HepG2 (cell line): Measurements from ENCODE around the gene IKBKE. TPM values are rescaled to one million over a fixed set of nuclear protein-coding genes. Genes with fewer than 3 reads are reported as not detected.
A peak's percentile ranks its signal among the peaks of the same experiment; 100 is the strongest.

ENCODE experiments used
- CEBPG ChIP-seq: IDR thresholded peaks from 2 replicates; pipeline ENCODE4 v1.6.1; 2016
- E2F2 ChIP-seq: sonication (generic); formaldehyde crosslinking; IDR thresholded peaks from 2 replicates; pipeline ENCODE4 v1.4.0; 2020; ENCODE audit warnings: missing genetic modification reagents, borderline replicate concordance
- ELF1 ChIP-seq: sonication (generic); formaldehyde crosslinking; IDR thresholded peaks from 2 replicates; pipeline ENCODE4 v1.4.0; 2020; ENCODE audit warnings: missing genetic modification reagents
- FOXO1 ChIP-seq: sonication (generic); formaldehyde crosslinking; IDR thresholded peaks from 2 replicates; pipeline ENCODE4 v1.4.0; 2020; ENCODE audit warnings: missing genetic modification reagents
- GMEB1 ChIP-seq: sonication (generic); formaldehyde crosslinking; IDR thresholded peaks from 2 replicates; pipeline ENCODE4 v1.5.1; 2020; ENCODE audit warnings: missing genetic modification reagents, mild to moderate bottlenecking, borderline replicate concordance
- HMG20B ChIP-seq: conservative IDR thresholded peaks from 2 replicates; pipeline ENCODE4 v1.6.1; 2016; ENCODE audit warnings: missing genetic modification reagents, missing compliant biosample characterization
- HMGA1 ChIP-seq: sonication (generic); formaldehyde crosslinking; conservative IDR thresholded peaks from 2 replicates; pipeline ENCODE4 v1.4.0; 2020; ENCODE audit warnings: missing genetic modification reagents
- HOXA5 ChIP-seq: sonication (generic); formaldehyde crosslinking; IDR thresholded peaks from 2 replicates; pipeline ENCODE4 v1.4.0; 2020; ENCODE audit warnings: missing genetic modification reagents
- KLF12 ChIP-seq: sonication (generic); formaldehyde crosslinking; IDR thresholded peaks from 2 replicates; pipeline ENCODE4 v1.4.0; 2020; ENCODE audit warnings: missing genetic modification reagents, borderline replicate concordance
- MTA1 ChIP-seq: sonication (generic); formaldehyde crosslinking; IDR thresholded peaks from 2 replicates; pipeline ENCODE4 v1.4.0; 2020; ENCODE audit warnings: missing genetic modification reagents, mild to moderate bottlenecking, borderline replicate concordance
- MXD3 ChIP-seq: IDR thresholded peaks from 2 replicates; pipeline ENCODE4 v1.6.1; 2016; ENCODE audit warnings: mild to moderate bottlenecking, missing biosample characterization, missing genetic modification reagents
- MYC ChIP-seq: sonication (generic); formaldehyde crosslinking; IDR thresholded peaks from 2 replicates; pipeline ENCODE4 v1.9.0; 2021; ENCODE audit warnings: missing genetic modification reagents, borderline replicate concordance
- NFKB2 ChIP-seq: sonication (generic); formaldehyde crosslinking; IDR thresholded peaks from 2 replicates; pipeline ENCODE4 v1.4.0; 2020; ENCODE audit warnings: missing genetic modification reagents, borderline replicate concordance
- NFKBIZ ChIP-seq: IDR thresholded peaks from 2 replicates; pipeline ENCODE4 v1.6.1; 2018; ENCODE audit warnings: missing genetic modification reagents, missing compliant biosample characterization
- NR2C2 ChIP-seq: sonication (generic); formaldehyde crosslinking; IDR thresholded peaks from 2 replicates; pipeline ENCODE4 v1.4.0; 2020; ENCODE audit warnings: missing genetic modification reagents, mild to moderate bottlenecking, moderate library complexity, borderline replicate concordance
- RAD51 ChIP-seq: fragments of 450-650 bp; IDR thresholded peaks from 2 replicates; pipeline ENCODE4 v1.6.1; 2016; ENCODE audit warnings: borderline replicate concordance
- RCOR2 ChIP-seq: IDR thresholded peaks from 2 replicates; pipeline ENCODE4 v1.6.1; 2016; ENCODE audit warnings: missing biosample characterization, missing genetic modification reagents
- SMARCC2 ChIP-seq: fragments of 450-650 bp; IDR thresholded peaks from 2 replicates; pipeline ENCODE4 v1.6.1; 2017; ENCODE audit warnings: antibody characterized with exemption, mild to moderate bottlenecking
- TBL1XR1 ChIP-seq: fragments of 150-350 bp; IDR thresholded peaks from 2 replicates; pipeline ENCODE4 v1.6.1; 2014; ENCODE audit warnings: borderline replicate concordance, low read length; ENCODE audit not compliant: partially characterized antibody
- TFAP4 ChIP-seq: sonication (generic); IDR thresholded peaks from 2 replicates; pipeline ENCODE4 v1.6.1; 2016; ENCODE audit warnings: low read depth, borderline replicate concordance
- ZFX ChIP-seq: sonication (generic); formaldehyde crosslinking; IDR thresholded peaks from 2 replicates; pipeline ENCODE4 v1.4.0; 2020; ENCODE audit warnings: mild to moderate bottlenecking, low read depth, missing genetic modification reagents, moderate library complexity
- ZNF468 ChIP-seq: sonication (generic); formaldehyde crosslinking; IDR thresholded peaks from 2 replicates; pipeline ENCODE4 v1.8.0; 2022; ENCODE audit warnings: mild to moderate bottlenecking, moderate library complexity, missing genetic modification reagents
- ZNF503 ChIP-seq: sonication (generic); formaldehyde crosslinking; IDR thresholded peaks from 2 replicates; pipeline ENCODE4 v1.4.0; 2020; ENCODE audit warnings: missing genetic modification reagents
- ZNF580 ChIP-seq: IDR thresholded peaks from 2 replicates; pipeline ENCODE4 v1.6.1; 2016; ENCODE audit warnings: low read depth, borderline replicate concordance
- polyA plus RNA-seq, 8 experiments: library from polyadenylated mRNA; depleted of rRNA in 3 of 8; stranded (reverse) in 7 of 8; unstranded in 1 of 8; fragments of >200 nt; fragmentation: Illumina TruSeq in 4 of 8; extraction: Trizol in 4 of 8; gene quantifications; 2 replicates each; pipeline versions ENCODE4 v1.2.1 to v1.2.3, GENCODE V29; 2011 to 2016; ENCODE audit warnings: low read depth in 4 of 8, missing spikeins in 1 of 8, mixed read lengths in 1 of 8; ENCODE audit not compliant: insufficient read depth in 1 of 8
- total RNA-seq, 5 experiments: library from RNA; depleted of rRNA; stranded (reverse); fragments of >200 nt; fragmentation: Illumina TruSeq; extraction: Trizol; gene quantifications; 2 replicates each; pipeline ENCODE4 v1.2.3, GENCODE V29; 2016; ENCODE audit warnings: low read depth in 1 of 5

Gene IKBKE
- total and polyA plus RNA-seq, 2 of the 13 experiments (the other 11 are each of a cell fraction or from before 2014, with no cell fraction given) = 4.5 to 5.8 TPM

GRCh38 chr1:206469933-206470691 is at the start of gene IKBKE (continued):
- TF ChIP-seq MXD3 = no peak
- TF ChIP-seq ZNF468 (CRISPR knock-in tag) = no peak
- no peak for TF ChIP-seq NFKBIZ (CRISPR knock-in tag)
- TF ChIP-seq NFKB2 (CRISPR knock-in tag) = no peak
- TF ChIP-seq RAD51 = no peak
- TF ChIP-seq ELF1 (CRISPR knock-in tag) = peak; percentile 88
- no peak for TF ChIP-seq TBL1XR1
- TF ChIP-seq HMGA1 (CRISPR knock-in tag) = no peak
- no peak for TF ChIP-seq GMEB1 (CRISPR knock-in tag)
- no peak for TF ChIP-seq MTA1 (CRISPR knock-in tag)
- 0 out of 2 replicates have a peak, but pooled peaks have one; percentile 2 for TF ChIP-seq FOXO1 (CRISPR knock-in tag)
- TF ChIP-seq RCOR2 (CRISPR knock-in tag) = no peak
- no peak for TF ChIP-seq E2F2 (CRISPR knock-in tag)
- peak; percentile 49; the same call in 1 of the 2 replicates for TF ChIP-seq TFAP4
- no peak for TF ChIP-seq HOXA5 (CRISPR knock-in tag)
- TF ChIP-seq MYC (CRISPR knock-in tag) = no peak
- TF ChIP-seq SMARCC2 = no peak
- no peak for TF ChIP-seq ZNF503
- TF ChIP-seq NR2C2 (CRISPR knock-in tag) = no peak
- TF ChIP-seq HMG20B (CRISPR knock-in tag) = no peak
- no peak for TF ChIP-seq CEBPG
- TF ChIP-seq KLF12 (CRISPR knock-in tag) = no peak
- TF ChIP-seq ZNF580 = no peak
- peak; percentile 7 for TF ChIP-seq ZFX (CRISPR knock-in tag)
